HUES64 (cell line): Measurements from ENCODE around the gene AGAP2.

ENCODE experiments used
- H3K27ac ChIP-seq: 2 replicates; pipeline ENCODE4 v1.7.0; 2013; ENCODE audit warnings: low read depth, low read length, inconsistent platforms
- H3K27me3 ChIP-seq: 2 replicates; pipeline ENCODE4 v1.6.1; 2013; ENCODE audit warnings: mild to moderate bottlenecking, low read length; ENCODE audit not compliant: insufficient read depth
- H3K36me3 ChIP-seq: 2 replicates; pipeline ENCODE4 v1.6.1; 2013; ENCODE audit warnings: mild to moderate bottlenecking, low read length; ENCODE audit not compliant: insufficient read depth
- H3K4me1 ChIP-seq: 2 replicates; pipeline ENCODE4 v1.6.1; 2013; ENCODE audit warnings: mild to moderate bottlenecking, low read length, moderate library complexity; ENCODE audit not compliant: insufficient read depth
- H3K4me3 ChIP-seq: 2 replicates; pipeline ENCODE4 v1.5.1; 2013; ENCODE audit warnings: mild to moderate bottlenecking, low read length, moderate library complexity
- H3K9ac ChIP-seq: 2 replicates; pipeline ENCODE4 v1.6.1; 2013; ENCODE audit warnings: mild to moderate bottlenecking, low read depth, low read length
- H3K9me3 ChIP-seq: 2 replicates; pipeline ENCODE4 v1.6.1; 2013; ENCODE audit warnings: low read depth, low read length; ENCODE audit not compliant: insufficient read depth
- WGBS: fragments of 150-250, 120-280 bp; methylation state at CpG from one replicate; pipeline ENCODE4 v1.1.7; 2013; ENCODE audit warnings: missing lambda C conversion rate; 5-methylcytosine and 5-hydroxymethylcytosine counted together

Gene AGAP2

DNA sequence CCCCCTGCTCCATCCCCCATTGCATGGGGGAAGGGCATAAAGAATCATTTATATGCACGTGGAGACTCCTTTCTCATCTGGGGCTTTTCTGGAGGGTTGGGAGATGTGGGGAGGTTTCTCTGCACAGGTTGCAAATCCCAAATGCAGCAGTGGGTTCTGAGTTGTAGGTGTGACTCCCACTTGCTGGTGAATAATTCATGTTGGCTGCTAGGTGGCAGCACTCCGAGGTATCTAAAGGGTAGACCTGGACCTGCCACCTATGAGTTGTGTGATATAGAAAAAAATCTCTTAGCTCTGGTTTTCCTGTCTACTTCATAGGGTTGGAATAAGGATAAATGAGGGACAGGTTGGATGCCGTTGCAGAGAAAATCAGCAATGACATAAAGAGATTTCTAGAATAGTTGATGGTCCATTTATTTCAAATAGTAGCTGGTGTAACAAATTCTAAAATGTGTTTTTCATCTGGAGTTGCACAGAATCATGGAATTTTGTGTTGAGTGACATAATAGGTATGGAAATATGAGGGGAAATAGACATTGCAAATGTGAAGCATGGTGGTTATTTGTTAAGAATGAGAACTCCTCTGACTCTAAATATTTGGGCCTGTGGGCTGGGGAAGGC is 20.9 kb upstream of the AGAP2 start:
- Histone ChIP-seq H3K9ac (no peak overlapping the region), H3K36me3 (no peaks in the 10 kb centered on the region), H3K4me3 (no peak overlapping the region), H3K27ac (no peak overlapping the region), H3K4me1 (0 out of 2 replicates have a peak, but pooled peaks cover 6% of the 10 kb centered on the region), H3K27me3 (peaks cover 57% of the 10 kb centered on the region), H3K9me3 (no peaks in the 10 kb centered on the region)
- 30% methylated on average over 3 of the region's 3 CpGs for WGBS

DNA sequence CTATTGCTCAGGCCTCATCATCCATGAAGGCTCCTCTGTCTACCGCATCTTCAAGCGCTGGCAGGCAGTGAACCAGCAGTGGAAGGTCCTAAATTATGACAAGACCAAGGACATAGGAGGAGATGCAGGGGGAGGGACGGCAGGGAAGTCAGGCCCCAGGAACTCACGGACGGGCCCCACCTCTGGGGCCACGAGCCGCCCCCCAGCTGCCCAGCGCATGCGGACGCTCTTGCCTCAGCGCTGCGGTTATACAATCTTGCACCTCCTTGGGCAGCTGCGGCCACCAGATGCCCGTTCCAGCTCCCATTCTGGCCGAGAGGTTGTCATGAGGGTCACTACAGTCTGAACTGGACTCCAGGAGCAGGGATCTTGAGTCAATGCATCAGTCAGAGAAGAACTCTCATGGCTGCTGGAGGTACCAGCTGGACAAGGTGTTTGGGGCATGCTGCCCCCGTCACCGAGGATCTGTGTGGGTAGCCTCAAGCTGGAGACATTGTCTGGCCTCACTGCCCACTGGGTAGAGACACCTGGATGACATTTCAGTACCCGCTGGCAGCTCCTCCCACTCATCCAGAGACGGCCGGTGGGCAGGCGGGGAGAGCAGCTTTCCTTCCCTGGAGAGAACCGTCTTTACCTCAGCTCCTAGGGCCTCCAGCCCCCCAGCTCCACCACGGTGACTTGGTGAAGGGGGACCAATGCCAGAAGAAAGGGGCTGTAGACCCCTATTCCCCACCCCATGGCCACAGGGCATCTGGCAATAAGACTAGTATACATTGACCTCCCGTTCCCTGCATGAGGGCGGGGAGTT is 20.2 kb upstream of the AGAP2 start:
- H3K4me1 ChIP-seq, result peaks cover 10% of the 10 kb centered on the region; the same call in 1 of the 2 replicates
- H3K27me3 ChIP-seq, result peaks cover 57% of the 10 kb centered on the region
- WGBS, result 91% methylated on average over 25 of the region's 25 CpGs
- no peak overlapping the region for H3K27ac ChIP-seq
- no peak overlapping the region for H3K9ac ChIP-seq
- no peaks in the 10 kb centered on the region for H3K9me3 ChIP-seq
- H3K4me3 ChIP-seq, result no peak overlapping the region
- no peaks in the 10 kb centered on the region for H3K36me3 ChIP-seq

DNA sequence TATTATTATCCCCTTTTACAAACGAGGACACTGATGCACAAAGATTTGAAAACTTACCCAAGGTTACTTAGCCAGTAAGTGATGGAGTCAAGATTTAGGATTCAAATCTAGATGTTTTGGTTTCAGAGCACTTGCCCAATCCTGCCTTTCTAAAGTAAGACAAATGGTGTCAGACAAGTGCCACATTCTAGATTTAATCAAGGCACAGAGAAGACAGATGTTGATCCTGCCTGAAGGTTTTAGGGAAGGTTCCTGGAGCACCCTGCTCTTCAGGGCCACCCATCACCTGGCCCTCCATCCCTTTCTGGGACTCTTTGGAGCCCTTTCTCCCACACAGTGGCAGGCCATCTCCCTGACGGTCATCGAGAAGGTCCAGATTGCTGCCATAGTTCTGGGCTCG is 19.2 kb upstream of the AGAP2 start:
- Histone ChIP-seq H3K9ac (no peak overlapping the region), H3K27ac (no peak overlapping the region), H3K9me3 (no peaks in the 10 kb centered on the region), H3K4me1 (peaks cover 16% of the 10 kb centered on the region), H3K27me3 (peaks cover 56% of the 10 kb centered on the region), H3K4me3 (no peak overlapping the region), H3K36me3 (no peaks in the 10 kb centered on the region)
- 94% methylated on average over 4 of the region's 4 CpGs for WGBS

DNA sequence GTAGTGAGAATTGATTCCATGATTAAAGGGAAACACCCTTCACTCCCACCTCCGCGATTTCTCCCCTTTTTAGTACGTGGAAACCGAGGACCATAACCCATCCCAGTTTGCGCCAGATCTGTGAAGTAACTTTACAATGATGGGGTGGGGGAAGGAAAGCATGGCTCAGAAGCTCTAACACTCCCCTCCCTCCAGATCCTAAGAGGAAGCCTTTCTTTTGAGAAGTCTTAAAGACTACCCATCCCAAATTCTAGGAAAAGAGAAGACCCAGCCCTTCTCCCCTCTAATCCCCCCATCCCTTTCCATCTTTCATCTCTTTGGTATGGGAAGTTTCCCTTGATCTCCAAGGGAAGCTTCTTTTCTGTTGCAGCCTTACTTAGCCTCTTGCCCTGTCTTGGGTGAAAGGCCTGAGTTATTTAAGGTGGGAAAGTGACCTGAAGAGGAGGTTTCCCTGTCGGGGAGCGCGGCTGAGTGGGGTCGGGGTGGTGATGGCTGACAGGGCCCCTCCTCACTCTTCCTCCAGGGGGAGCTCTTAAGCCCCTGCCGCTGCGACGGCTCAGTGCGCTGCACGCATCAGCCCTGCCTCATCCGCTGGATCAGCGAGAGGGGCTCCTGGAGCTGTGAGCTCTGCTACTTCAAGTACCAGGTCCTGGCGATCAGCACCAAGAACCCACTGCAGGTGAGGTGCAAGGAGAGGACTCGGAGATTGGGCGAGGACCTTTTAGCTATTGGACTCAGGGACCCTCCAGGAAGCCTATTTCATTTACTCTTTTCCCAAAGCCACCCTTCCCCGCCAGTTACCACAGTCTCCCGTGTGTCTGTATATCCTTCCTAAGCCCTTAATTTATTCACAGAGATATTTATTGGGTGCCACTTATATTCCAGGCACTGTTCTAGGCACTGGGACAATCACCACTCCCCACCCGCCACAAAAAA is 18.1 kb upstream of the AGAP2 start:
- no peaks in the 10 kb centered on the region for H3K9me3 ChIP-seq
- H3K36me3 ChIP-seq, result no peaks in the 10 kb centered on the region
- no peak overlapping the region for H3K9ac ChIP-seq
- no peak overlapping the region for H3K27ac ChIP-seq
- H3K4me3 ChIP-seq, result peak overlapping the region; percentile 47
- WGBS, result 16% methylated on average over 16 of the region's 22 CpGs
- H3K4me1 ChIP-seq, result peaks cover 18% of the 10 kb centered on the region
- H3K27me3 ChIP-seq, result peaks cover 47% of the 10 kb centered on the region

DNA sequence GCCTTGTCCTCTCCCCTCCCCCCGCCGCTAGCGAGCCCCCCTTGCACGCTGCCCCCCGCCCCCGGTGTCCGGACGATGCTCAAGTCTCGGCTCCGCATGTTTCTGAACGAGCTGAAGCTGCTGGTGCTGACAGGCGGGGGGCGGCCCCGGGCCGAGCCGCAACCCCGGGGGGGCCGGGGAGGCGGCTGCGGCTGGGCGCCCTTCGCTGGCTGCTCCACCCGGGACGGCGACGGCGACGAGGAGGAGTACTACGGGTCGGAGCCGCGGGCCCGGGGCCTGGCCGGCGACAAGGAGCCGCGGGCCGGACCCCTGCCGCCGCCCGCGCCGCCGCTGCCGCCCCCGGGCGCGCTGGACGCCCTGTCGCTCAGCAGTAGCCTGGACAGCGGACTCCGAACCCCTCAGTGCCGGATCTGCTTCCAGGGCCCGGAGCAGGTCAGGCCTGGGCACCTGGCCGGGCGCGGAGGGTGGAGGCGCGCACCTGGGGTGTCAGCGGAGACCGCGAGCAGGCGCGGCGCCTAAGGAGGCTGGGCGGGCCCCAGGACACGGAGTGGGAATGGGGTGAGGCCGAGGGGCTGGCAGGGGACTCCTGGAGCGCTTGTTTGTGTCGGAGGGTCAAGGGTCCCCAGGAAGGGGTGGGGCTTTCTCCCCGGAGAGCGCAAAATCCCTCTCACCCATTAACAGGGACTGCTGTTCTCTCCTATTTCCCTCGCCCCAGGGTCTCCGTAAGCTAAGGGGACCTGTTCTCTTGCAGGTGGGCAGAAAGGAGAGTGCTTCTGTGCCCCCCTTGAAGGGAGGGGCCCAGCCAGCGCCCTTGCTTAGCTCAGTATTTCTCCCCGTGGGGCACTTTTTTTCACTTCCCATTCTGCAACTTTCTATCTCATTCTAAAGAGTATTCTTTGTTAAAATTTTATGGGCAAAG is 17.2 kb upstream of the AGAP2 start:
- H3K27ac ChIP-seq, result no peak overlapping the region
- H3K27me3 ChIP-seq, result peaks cover 47% of the 10 kb centered on the region
- H3K4me1 ChIP-seq, result peaks cover 18% of the 10 kb centered on the region
- WGBS, result under 1% methylated on average over 75 of the region's 76 CpGs
- peaks cover 4% of the 10 kb centered on the region for H3K36me3 ChIP-seq
- no peak overlapping the region for H3K9ac ChIP-seq
- H3K9me3 ChIP-seq, result no peaks in the 10 kb centered on the region
- peak overlapping the region; percentile 47 for H3K4me3 ChIP-seq

DNA sequence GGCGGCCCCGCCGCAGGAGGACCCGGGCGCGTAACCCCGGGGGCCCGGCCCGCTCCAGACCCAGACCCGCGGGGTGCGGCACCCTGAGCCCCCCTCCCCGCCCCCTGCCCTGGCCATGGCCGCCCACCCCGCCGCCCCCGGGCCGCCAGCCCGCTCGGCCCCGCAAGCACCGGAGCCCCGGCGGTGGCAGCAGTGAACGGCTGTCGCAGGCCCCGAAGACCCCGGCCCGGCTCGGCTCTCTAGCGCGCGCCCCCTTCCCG is 16.6 kb upstream of the AGAP2 start:
- Histone ChIP-seq H3K4me1 (peaks cover 18% of the 10 kb centered on the region), H3K27me3 (peaks cover 47% of the 10 kb centered on the region), H3K9ac (no peak overlapping the region), H3K9me3 (no peaks in the 10 kb centered on the region), H3K36me3 (peaks cover 9% of the 10 kb centered on the region), H3K4me3 (peak overlapping the region; percentile 43), H3K27ac (no peak overlapping the region)
- WGBS, result under 1% methylated on average over 33 of the region's 34 CpGs

DNA sequence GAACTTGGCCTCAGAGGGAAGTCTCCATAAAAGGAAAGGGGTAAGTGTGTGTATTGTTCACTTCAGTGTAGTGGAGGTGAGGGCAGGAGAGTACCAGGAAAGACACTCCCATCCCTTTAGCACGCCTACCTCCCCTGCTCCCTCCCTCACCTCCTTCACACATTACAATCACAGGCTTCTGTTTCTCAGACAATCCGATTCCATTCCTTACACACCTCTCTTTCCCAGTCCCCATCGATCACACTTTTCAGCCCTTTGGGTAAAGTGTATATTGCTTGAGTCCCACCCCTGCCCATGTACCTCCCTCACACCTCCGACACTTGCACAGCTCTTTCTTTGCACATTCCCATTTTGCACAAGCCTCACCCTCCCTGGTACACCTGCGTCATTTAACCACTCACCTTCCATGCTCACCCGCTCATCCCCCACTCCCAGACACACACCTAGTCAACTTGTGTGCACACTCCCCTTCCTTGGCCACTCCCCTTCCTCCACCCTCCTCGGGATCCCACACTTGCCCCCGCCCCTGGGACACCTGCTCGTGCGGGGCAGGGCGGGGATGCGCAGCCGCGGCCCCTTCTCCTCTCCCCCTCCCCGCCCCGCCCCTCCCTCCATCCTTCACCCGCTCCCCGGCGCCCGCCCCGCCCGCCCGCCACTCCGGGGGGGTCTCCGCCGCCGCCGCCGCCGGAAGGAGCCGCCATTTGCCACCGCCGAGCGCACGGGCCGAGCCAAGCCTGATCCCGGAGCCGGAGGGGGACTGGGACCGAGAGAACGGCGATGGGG is 16.1 kb upstream of the AGAP2 start, which contains the start of gene MARCHF9:
TSS of gene MARCHF9 (plus strand) at position 693 of the 783 bp plus-strand sequence. CDS start 426 bp downstream, outside the sequence.
- peaks cover 12% of the 10 kb centered on the region for H3K36me3 ChIP-seq
- H3K27ac ChIP-seq, result no peak within 1 kb of the TSS
- H3K27me3 ChIP-seq, result peaks cover 47% of the 10 kb centered on the region
- H3K9ac ChIP-seq, result no peak within 1 kb of the TSS
- H3K9me3 ChIP-seq, result no peaks in the 10 kb centered on the region
- peak within 1 kb of the TSS; percentile 74 for H3K4me3 ChIP-seq
- under 1% methylated on average over 34 of the region's 41 CpGs for WGBS
- H3K4me1 ChIP-seq, result peaks cover 18% of the 10 kb centered on the region

DNA sequence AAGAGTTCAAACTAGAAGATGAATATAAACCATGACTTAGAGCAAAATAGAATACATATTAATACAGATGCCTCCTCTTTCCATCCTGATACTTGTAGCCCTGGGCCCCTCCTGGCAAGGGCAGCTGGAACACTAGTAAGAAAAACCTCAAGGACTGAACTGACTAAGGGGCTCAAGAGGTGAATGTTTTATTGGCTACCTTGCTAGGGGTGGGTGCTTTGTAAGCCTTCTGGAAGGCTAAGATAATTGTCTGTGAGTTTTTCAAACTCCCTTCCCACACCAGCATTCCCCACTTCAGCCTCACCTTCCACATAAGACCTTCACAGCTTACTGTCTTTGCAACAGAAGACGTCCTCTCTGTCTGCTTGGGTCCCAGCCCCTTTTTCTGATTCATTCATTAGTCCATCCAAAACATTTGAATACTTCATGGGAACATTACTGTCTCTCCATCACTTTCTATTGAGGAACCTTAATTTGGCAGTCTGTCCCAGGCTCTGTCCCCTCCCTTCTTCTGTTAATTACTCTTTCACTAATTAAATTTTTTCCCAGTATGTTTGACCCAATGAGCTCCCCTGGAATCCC is 15.3 kb upstream of the AGAP2 start:
- Histone ChIP-seq H3K27me3 (peaks cover 47% of the 10 kb centered on the region), H3K4me3 (peak overlapping the region; percentile 74), H3K9ac (no peak overlapping the region), H3K4me1 (peaks cover 18% of the 10 kb centered on the region), H3K36me3 (peaks cover 19% of the 10 kb centered on the region), H3K9me3 (no peaks in the 10 kb centered on the region), H3K27ac (no peak overlapping the region)
- 14% methylated on average over 1 of the region's 1 CpG for WGBS

DNA sequence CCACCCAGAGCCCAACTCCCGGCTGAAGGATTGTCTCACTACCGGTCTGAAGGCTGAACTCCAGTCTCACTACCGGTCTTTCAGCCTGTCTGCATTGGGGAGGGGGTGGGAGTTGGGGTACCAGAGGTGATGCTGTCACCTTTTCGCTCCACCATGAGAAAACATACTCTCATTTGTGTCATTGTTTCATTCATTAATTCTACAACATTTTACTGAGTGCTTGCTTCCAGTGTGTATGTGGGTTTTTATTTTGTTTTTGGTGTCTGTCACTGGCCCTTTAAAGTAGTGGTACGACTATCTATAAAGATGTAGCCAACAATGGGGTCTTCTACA is 14.1 kb upstream of the AGAP2 start:
- Histone ChIP-seq H3K4me3 (peak overlapping the region; percentile 37), H3K4me1 (peaks cover 18% of the 10 kb centered on the region), H3K9ac (no peak overlapping the region), H3K27me3 (peaks cover 41% of the 10 kb centered on the region), H3K9me3 (no peaks in the 10 kb centered on the region), H3K36me3 (peaks cover 30% of the 10 kb centered on the region), H3K27ac (no peak overlapping the region)
- 9% methylated on average over 4 of the region's 5 CpGs for WGBS
